ENCODE measurements around the gene STT3B.

DNA sequence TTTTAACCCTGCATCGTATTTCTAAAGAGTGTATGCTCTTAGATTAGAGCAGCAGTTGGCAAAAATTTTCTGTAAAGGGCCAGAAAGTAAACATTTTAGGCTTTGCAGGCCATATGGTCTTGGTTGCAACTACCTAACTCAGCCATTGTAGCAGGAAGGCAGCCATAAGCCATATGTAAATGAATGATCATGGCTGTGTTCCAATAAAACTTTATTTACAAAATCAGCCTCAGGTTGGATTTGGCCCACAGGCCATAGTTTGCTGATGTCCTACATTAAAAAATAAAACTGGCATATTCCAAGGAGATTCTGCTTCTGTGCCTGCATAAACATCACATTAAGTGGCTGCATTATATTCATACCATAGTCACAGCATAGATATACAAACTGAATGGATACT, 134.9 kb downstream of the STT3B start:
- TF ChIP-seq, protein P1, sequence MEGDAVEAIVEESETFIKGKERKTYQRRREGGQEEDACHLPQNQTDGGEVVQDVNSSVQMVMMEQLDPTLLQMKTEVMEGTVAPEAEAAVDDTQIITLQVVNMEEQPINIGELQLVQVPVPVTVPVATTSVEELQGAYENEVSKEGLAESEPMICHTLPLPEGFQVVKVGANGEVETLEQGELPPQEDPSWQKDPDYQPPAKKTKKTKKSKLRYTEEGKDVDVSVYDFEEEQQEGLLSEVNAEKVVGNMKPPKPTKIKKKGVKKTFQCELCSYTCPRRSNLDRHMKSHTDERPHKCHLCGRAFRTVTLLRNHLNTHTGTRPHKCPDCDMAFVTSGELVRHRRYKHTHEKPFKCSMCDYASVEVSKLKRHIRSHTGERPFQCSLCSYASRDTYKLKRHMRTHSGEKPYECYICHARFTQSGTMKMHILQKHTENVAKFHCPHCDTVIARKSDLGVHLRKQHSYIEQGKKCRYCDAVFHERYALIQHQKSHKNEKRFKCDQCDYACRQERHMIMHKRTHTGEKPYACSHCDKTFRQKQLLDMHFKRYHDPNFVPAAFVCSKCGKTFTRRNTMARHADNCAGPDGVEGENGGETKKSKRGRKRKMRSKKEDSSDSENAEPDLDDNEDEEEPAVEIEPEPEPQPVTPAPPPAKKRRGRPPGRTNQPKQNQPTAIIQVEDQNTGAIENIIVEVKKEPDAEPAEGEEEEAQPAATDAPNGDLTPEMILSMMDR (IDR thresholded peaks at IDR 0.05), result no peak
- TF ChIP-seq POLR2A (IDR thresholded peaks at IDR 0.05), result no peak
- no peak for TF ChIP-seq EP300 (IDR thresholded peaks at IDR 0.05)
